HepG2 (cell line): Measurements from ENCODE around the gene TIMM10. TPM values are rescaled to one million over a fixed set of nuclear protein-coding genes. Genes with fewer than 3 reads are reported as not detected.

Experiments
- ARID3A ChIP-seq: IDR thresholded peaks from 2 replicates; pipeline ENCODE4 v1.6.1; 2012; ENCODE audit warnings: low read depth, low read length, improper control_type of control experiment
- BCLAF1 ChIP-seq: fragments of 450-650 bp; IDR thresholded peaks from 2 replicates; pipeline ENCODE4 v1.6.1; 2017; ENCODE audit warnings: mild to moderate bottlenecking
- BHLHE40 ChIP-seq: IDR thresholded peaks from 2 replicates; pipeline ENCODE4 v1.6.1; 2011; ENCODE audit warnings: low read length, improper control_type of control experiment
- CREBL2 ChIP-seq: sonication (generic); formaldehyde crosslinking; IDR thresholded peaks from 2 replicates; pipeline ENCODE4 v1.8.1; 2023; ENCODE audit warnings: missing genetic modification reagents, mild to moderate bottlenecking, borderline replicate concordance
- CSRNP2 ChIP-seq: sonication (generic); formaldehyde crosslinking; conservative IDR thresholded peaks from 2 replicates; pipeline ENCODE4 v1.8.0; 2022; ENCODE audit warnings: low read depth, missing genetic modification reagents
- FOXK1 ChIP-seq: sonication (generic); formaldehyde crosslinking; IDR thresholded peaks from 2 replicates; pipeline ENCODE4 v1.4.0; 2020; ENCODE audit warnings: low read depth, missing genetic modification reagents, borderline replicate concordance
- HNRNPH1 ChIP-seq: fragments of 200-400 bp; formaldehyde crosslinking; optimal IDR thresholded peaks from 2 replicates; pipeline ENCODE3; 2017; ENCODE audit warnings: mild to moderate bottlenecking, low read depth, low read length
- JDP2 ChIP-seq: sonication (generic); formaldehyde crosslinking; IDR thresholded peaks from 2 replicates; pipeline ENCODE4 v1.8.1; 2022; ENCODE audit warnings: missing genetic modification reagents, borderline replicate concordance
- MED8 ChIP-seq: sonication (generic); formaldehyde crosslinking; IDR thresholded peaks from 2 replicates; pipeline ENCODE4 v1.8.1; 2023; ENCODE audit warnings: mild to moderate bottlenecking, missing genetic modification reagents; ENCODE audit not compliant: insufficient replicate concordance
- PCBP2 ChIP-seq: fragments of 200-400 bp; formaldehyde crosslinking; optimal IDR thresholded peaks from 2 replicates; pipeline ENCODE3; 2018; ENCODE audit warnings: low read length, low read depth; ENCODE audit not compliant: poor library complexity, severe bottlenecking
- POLR2AphosphoS2 ChIP-seq: IDR thresholded peaks from 2 replicates; pipeline ENCODE4 v1.6.1; 2011; ENCODE audit warnings: low read depth, low read length, improper control_type of control experiment
- RBM39 ChIP-seq: fragments of 200-400 bp; formaldehyde crosslinking; IDR thresholded peaks from one replicate; pipeline ENCODE4 v1.6.1; 2018; ENCODE audit warnings: antibody characterized with exemption, mild to moderate bottlenecking, low read depth, low read length; ENCODE audit not compliant: poor library complexity, severe bottlenecking
- RCOR2 ChIP-seq: IDR thresholded peaks from 2 replicates; pipeline ENCODE4 v1.6.1; 2016; ENCODE audit warnings: missing biosample characterization, missing genetic modification reagents
- ZNF496 ChIP-seq: sonication (generic); formaldehyde crosslinking; IDR thresholded peaks from 2 replicates; pipeline ENCODE4 v1.8.1; 2023; ENCODE audit warnings: mild to moderate bottlenecking, moderate library complexity, missing genetic modification reagents; ENCODE audit not compliant: insufficient replicate concordance
- ZNF614 ChIP-seq: IDR thresholded peaks from 2 replicates; pipeline ENCODE4 v1.6.1; 2018; ENCODE audit warnings: missing biosample characterization, missing genetic modification reagents, inconsistent platforms, borderline replicate concordance
- polyA plus RNA-seq, 8 experiments: library from polyadenylated mRNA; depleted of rRNA in 3 of 8; stranded (reverse) in 7 of 8; unstranded in 1 of 8; fragments of >200 nt; fragmentation: Illumina TruSeq in 4 of 8; extraction: Trizol in 4 of 8; gene quantifications; 2 replicates each; pipeline versions ENCODE4 v1.2.1 to v1.2.3, GENCODE V29; 2011 to 2016; ENCODE audit warnings: low read depth in 4 of 8, missing spikeins in 1 of 8, mixed read lengths in 1 of 8; ENCODE audit not compliant: insufficient read depth in 1 of 8
- total RNA-seq, 5 experiments: library from RNA; depleted of rRNA; stranded (reverse); fragments of >200 nt; fragmentation: Illumina TruSeq; extraction: Trizol; gene quantifications; 2 replicates each; pipeline ENCODE4 v1.2.3, GENCODE V29; 2016; ENCODE audit warnings: low read depth in 1 of 5

Gene TIMM10
- total and polyA plus RNA-seq, 2 of the 13 experiments (the other 11 are each of a cell fraction or from before 2014, with no cell fraction given), result 67.8 to 82.2 TPM

GRCh38 chr11:57552479-57552878 is 21.9 kb upstream of the TIMM10 start (continued):
- no peak for TF ChIP-seq ZNF614
- no peak for TF ChIP-seq PCBP2
- TF ChIP-seq ARID3A, result no peak
- no peak for TF ChIP-seq CREBL2 (CRISPR knock-in tag)
- no peak for TF ChIP-seq RBM39
- no peak for TF ChIP-seq POLR2AphosphoS2
- no peak for TF ChIP-seq MED8 (CRISPR knock-in tag)
- no peak for TF ChIP-seq BHLHE40
- TF ChIP-seq JDP2, result no peak
- no peak for TF ChIP-seq FOXK1 (CRISPR knock-in tag)
- TF ChIP-seq ZNF496 (CRISPR knock-in tag), result no peak
- TF ChIP-seq RCOR2 (CRISPR knock-in tag), result no peak
- no peak for TF ChIP-seq HNRNPH1
- no peak for TF ChIP-seq BCLAF1
- TF ChIP-seq CSRNP2 (CRISPR knock-in tag), result no peak
